ENCODE results near the gene ST8SIA5. TPM values are rescaled to one million over a fixed set of nuclear protein-coding genes. Genes with fewer than 3 reads are reported as not detected.

ST8SIA5 gene
- total and polyA plus RNA-seq, 9 of the 15 experiments (the other 6 are each of a cell fraction or from before 2014, with no cell fraction given) = 0.03 to 0.33 (median 0.06) TPM; not detected in 5

DNA sequence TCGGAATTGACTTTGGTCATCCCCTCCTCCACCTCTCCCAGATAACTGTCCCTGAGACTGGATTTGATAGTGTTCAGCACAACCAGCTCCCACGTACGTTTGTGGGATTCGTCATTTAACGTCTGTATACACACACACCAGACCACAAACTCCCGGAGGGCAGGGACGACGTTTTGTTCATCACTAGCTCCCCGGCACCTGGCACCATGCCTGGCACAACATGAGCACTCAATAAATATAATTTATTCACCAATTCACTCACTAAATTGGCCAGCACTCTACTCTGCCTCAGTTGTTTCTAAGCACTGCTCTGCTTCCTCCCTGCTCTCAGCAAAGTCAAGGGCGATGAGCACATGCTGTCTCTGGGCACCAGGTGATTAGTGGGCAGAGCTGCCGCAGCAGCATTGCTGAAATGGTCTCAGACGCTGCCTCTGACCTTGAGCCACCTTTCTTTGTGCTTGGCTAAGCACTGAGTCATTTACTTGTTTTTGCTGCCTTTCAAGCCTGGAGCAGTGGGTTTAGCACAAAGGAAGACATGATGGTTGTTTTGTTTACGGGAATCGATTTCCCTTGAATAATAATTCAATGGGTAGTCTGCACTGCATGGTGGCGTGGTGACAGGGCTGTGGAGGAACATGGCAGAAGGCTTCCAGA lies 80.5 kb downstream of the ST8SIA5 start (continued):
- TF ChIP-seq ZNF407 (IDR thresholded peaks at IDR 0.05; ENCODE audit: low read depth) (no peak), SUPT5H (IDR thresholded peaks at IDR 0.05) (no peak), MXD1 (CRISPR knock-in tag; IDR thresholded peaks at IDR 0.05; ENCODE audit: borderline replicate concordance, poor library complexity, severe bottlenecking) (no peak), CBFA2T2 (conservative IDR thresholded peaks at IDR 0.05) (no peak), ZNF696 (CRISPR knock-in tag; conservative IDR thresholded peaks at IDR 0.05) (no peak), FOXA3 (CRISPR knock-in tag; conservative IDR thresholded peaks at IDR 0.05 in 1 of 2, IDR thresholded peaks at IDR 0.05 in 1 of 2) (no peak)
- TF ChIP-seq, protein P1, sequence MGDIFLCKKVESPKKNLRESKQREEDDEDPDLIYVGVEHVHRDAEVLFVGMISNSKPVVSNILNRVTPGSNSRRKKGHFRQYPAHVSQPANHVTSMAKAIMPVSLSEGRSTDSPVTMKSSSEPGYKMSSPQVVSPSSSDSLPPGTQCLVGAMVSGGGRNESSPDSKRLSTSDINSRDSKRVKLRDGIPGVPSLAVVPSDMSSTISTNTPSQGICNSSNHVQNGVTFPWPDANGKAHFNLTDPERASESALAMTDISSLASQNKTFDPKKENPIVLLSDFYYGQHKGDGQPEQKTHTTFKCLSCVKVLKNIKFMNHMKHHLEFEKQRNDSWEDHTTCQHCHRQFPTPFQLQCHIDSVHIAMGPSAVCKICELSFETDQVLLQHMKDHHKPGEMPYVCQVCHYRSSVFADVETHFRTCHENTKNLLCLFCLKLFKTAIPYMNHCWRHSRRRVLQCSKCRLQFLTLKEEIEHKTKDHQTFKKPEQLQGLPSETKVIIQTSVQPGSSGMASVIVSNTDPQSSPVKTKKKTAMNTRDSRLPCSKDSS (IDR thresholded peaks at IDR 0.05; ENCODE audit: low read depth, partially characterized antibody) = no peak
